GM21619 (cell line): ENCODE data around the gene KANSL3.

Source experiments
- ATAC-seq: cut with Tn5 transposase; IDR thresholded peaks from one replicate; pipeline ENCODE4 v1.9.1; 2021; ENCODE audit not compliant: unreplicated experiment

KANSL3 gene

GRCh38 chr2:96608469-96609455 lies 29.4 kb downstream of the KANSL3 start:
- ATAC-seq: no peak

- no peak for ATAC-seq
Measured at GRCh38 chr2:96604104-96604503, 34.0 kb downstream of the KANSL3 start.

- no peak for ATAC-seq
Measured at GRCh38 chr2:96602330-96602823, 35.7 kb downstream of the KANSL3 start.

GRCh38 chr2:96601382-96602292 lies 36.5 kb downstream of the KANSL3 start:
- no peak for ATAC-seq

GRCh38 chr2:96599941-96600340 lies 38.2 kb downstream of the KANSL3 start:
- no peak for ATAC-seq

- ATAC-seq: no peak
Measured at GRCh38 chr2:96596596-96596995, 41.5 kb downstream of the KANSL3 start.

GRCh38 chr2:96594691-96595152 lies 43.4 kb downstream of the KANSL3 start:
- ATAC-seq: no peak

GRCh38 chr2:96594282-96594681 lies 43.8 kb downstream of the KANSL3 start:
- ATAC-seq: no peak

GRCh38 chr2:96591494-96591893 lies 46.6 kb downstream of the KANSL3 start:
- ATAC-seq: no peak

- ATAC-seq: no peak
Measured at GRCh38 chr2:96591054-96591453, 47.1 kb downstream of the KANSL3 start.

- no peak for ATAC-seq
Measured at GRCh38 chr2:96587843-96588242, 50.3 kb downstream of the KANSL3 start.

- ATAC-seq: no peak
Measured at GRCh38 chr2:96584017-96584416, 54.1 kb downstream of the KANSL3 start.

GRCh38 chr2:96580771-96581170 lies 57.3 kb downstream of the KANSL3 start:
- ATAC-seq: no peak

GRCh38 chr2:96579422-96579821 lies 58.7 kb downstream of the KANSL3 start:
- ATAC-seq: no peak

GRCh38 chr2:96578731-96579130 lies 59.4 kb downstream of the KANSL3 start:
- ATAC-seq: no peak

- ATAC-seq: no peak
Measured at GRCh38 chr2:96577501-96577900, 60.6 kb downstream of the KANSL3 start.

- no peak for ATAC-seq
Measured at GRCh38 chr2:96575785-96576456, 62.2 kb downstream of the KANSL3 start.

- no peak for ATAC-seq
Measured at GRCh38 chr2:96574364-96574763, 63.7 kb downstream of the KANSL3 start.

GRCh38 chr2:96568094-96568493 lies 70.0 kb downstream of the KANSL3 start:
- ATAC-seq: no peak

GRCh38 chr2:96565111-96565510 lies 73.0 kb downstream of the KANSL3 start:
- no peak for ATAC-seq

GRCh38 chr2:96564563-96564962 lies 73.5 kb downstream of the KANSL3 start:
- ATAC-seq: no peak
